Head of caudate nucleus (tissue), 42 donors: Measurements from ENCODE around the gene FEZF2.
A peak's percentile ranks its signal among the peaks of the same experiment; 100 is the strongest.

Source experiments
- DNase-seq, 42 donors: peaks; one replicate each; pipeline versions ENCODE4 v3.0.0 to v3.0.0-alpha.2; 2020 to 2021; ENCODE audit warnings: mixed read lengths in 7 of 42
- intact Hi-C: fragments of 100-400 bp; cut with DNase I; formaldehyde crosslinking; loops from one replicate; pipeline ENCODE4 v1.15.0; 2022

Gene FEZF2

GRCh38 chr3:62374341-62375218 is 1.2 kb upstream of the FEZF2 start:
- peak in 1 of 42 donors; percentile 56 for DNase-seq
- intact Hi-C loops, result no loop called here

- intact Hi-C loops, result no loop called here
- peak in 2 of 42 donors; percentile 10 to 14 for DNase-seq
Measured at GRCh38 chr3:62373714-62374333, 474 bp upstream of the FEZF2 start.

GRCh38 chr3:62372621-62373041 is 719 bp downstream of the FEZF2 start:
- intact Hi-C loops, result no loop called here
- no peak for DNase-seq

GRCh38 chr3:62371720-62372591 is 1.4 kb downstream of the FEZF2 start:
- intact Hi-C loops, result no loop called here
- DNase-seq, result no peak

- no peak for DNase-seq
- intact Hi-C loops, result no loop called here
Measured at GRCh38 chr3:62370858-62371719, 2.3 kb downstream of the FEZF2 start.

GRCh38 chr3:62370112-62370857 is 3.1 kb downstream of the FEZF2 start:
- intact Hi-C loops, result no loop called here
- DNase-seq, result no peak

- no peak for DNase-seq
- intact Hi-C loops, result no loop called here
Measured at GRCh38 chr3:62369476-62369743, 3.9 kb downstream of the FEZF2 start.

- DNase-seq, result peak in 1 of 42 donors; percentile 18
- intact Hi-C loops, result no loop called here
Measured at GRCh38 chr3:62368705-62369475, 4.5 kb downstream of the FEZF2 start.

GRCh38 chr3:62368290-62368704 is 5.1 kb downstream of the FEZF2 start:
- DNase-seq, result no peak
- intact Hi-C loops, result no loop called here

- DNase-seq, result no peak
Measured at GRCh38 chr3:62367763-62368195, 5.6 kb downstream of the FEZF2 start.

GRCh38 chr3:62366126-62366484 is 7.2 kb downstream of the FEZF2 start:
- DNase-seq, result no peak
- intact Hi-C loops, result no loop called here

More at GRCh38 chr3:62367763-62368195, 5.6 kb downstream of the FEZF2 start:
- intact Hi-C loops, result no loop called here

- no peak for DNase-seq
- intact Hi-C loops, result no loop called here
Measured at GRCh38 chr3:62365391-62366125, 7.8 kb downstream of the FEZF2 start.

- intact Hi-C loops, result no loop called here
- DNase-seq, result no peak
Measured at GRCh38 chr3:62364191-62364590, 9.2 kb downstream of the FEZF2 start.

GRCh38 chr3:62363275-62363674 is 10.1 kb downstream of the FEZF2 start:
- no peak for DNase-seq
- intact Hi-C loops, result no loop called here

- intact Hi-C loops, result no loop called here
- no peak for DNase-seq
Measured at GRCh38 chr3:62361824-62362223, 11.5 kb downstream of the FEZF2 start.

- intact Hi-C loops, result no loop called here
- DNase-seq, result no peak
Measured at GRCh38 chr3:62361261-62361660, 12.1 kb downstream of the FEZF2 start.

- no peak for DNase-seq
- intact Hi-C loops, result no loop called here
Measured at GRCh38 chr3:62359531-62359930, 13.8 kb downstream of the FEZF2 start.
